RWPE2 (cell line): ENCODE data around the gene NINJ2.

Experiments used
- ATAC-seq: fragments of 200-7000 bp; cut with Tn5 transposase; 3 replicates; pipeline ENCODE4 v1.9.1; 2021; ENCODE audit warnings: low read depth
- DNase-seq: peaks from one replicate; pipeline ENCODE4 v3.0.0-alpha.2; 2020; ENCODE audit warnings: low spot score
- H3K27ac ChIP-seq: fragments of 450-650 bp; 2 replicates; pipeline ENCODE4 v1.5.1; 2017; ENCODE audit warnings: mild to moderate bottlenecking; ENCODE audit not compliant: poor library complexity, severe bottlenecking
- H3K27me3 ChIP-seq: fragments of 250-450 bp; sonication (Bioruptor Pico); 2 replicates; pipeline ENCODE4 v1.5.1; 2021; ENCODE audit warnings: mild to moderate bottlenecking, moderate library complexity; ENCODE audit not compliant: insufficient read depth, poor library complexity, severe bottlenecking
- H3K36me3 ChIP-seq: fragments of 250-450 bp; sonication (Bioruptor Pico); 2 replicates; pipeline ENCODE4 v1.5.1; 2020; ENCODE audit warnings: low read depth, mild to moderate bottlenecking, moderate library complexity
- H3K4me1 ChIP-seq: fragments of 250-450 bp; sonication (Bioruptor Pico); 2 replicates; pipeline ENCODE4 v1.5.1; 2021; ENCODE audit warnings: mild to moderate bottlenecking, moderate library complexity; ENCODE audit not compliant: insufficient read depth, poor library complexity, severe bottlenecking
- H3K4me3 ChIP-seq: fragments of 250-450 bp; sonication (Bioruptor Pico); 2 replicates; pipeline ENCODE4 v1.5.1; 2021; ENCODE audit warnings: mild to moderate bottlenecking, moderate library complexity; ENCODE audit not compliant: severe bottlenecking
- H3K9me3 ChIP-seq: fragments of 250-450 bp; sonication (Bioruptor Pico); 2 replicates; pipeline ENCODE4 v1.5.1; 2021; ENCODE audit warnings: mild to moderate bottlenecking, moderate library complexity; ENCODE audit not compliant: severe bottlenecking
- TF ChIP-seq, protein P1 (sequence below): fragments of 450-650 bp; IDR thresholded peaks from one replicate; pipeline ENCODE4 v1.5.1; 2017; ENCODE audit warnings: mild to moderate bottlenecking, moderate library complexity; ENCODE audit not compliant: poor library complexity, severe bottlenecking

Gene NINJ2

DNA sequence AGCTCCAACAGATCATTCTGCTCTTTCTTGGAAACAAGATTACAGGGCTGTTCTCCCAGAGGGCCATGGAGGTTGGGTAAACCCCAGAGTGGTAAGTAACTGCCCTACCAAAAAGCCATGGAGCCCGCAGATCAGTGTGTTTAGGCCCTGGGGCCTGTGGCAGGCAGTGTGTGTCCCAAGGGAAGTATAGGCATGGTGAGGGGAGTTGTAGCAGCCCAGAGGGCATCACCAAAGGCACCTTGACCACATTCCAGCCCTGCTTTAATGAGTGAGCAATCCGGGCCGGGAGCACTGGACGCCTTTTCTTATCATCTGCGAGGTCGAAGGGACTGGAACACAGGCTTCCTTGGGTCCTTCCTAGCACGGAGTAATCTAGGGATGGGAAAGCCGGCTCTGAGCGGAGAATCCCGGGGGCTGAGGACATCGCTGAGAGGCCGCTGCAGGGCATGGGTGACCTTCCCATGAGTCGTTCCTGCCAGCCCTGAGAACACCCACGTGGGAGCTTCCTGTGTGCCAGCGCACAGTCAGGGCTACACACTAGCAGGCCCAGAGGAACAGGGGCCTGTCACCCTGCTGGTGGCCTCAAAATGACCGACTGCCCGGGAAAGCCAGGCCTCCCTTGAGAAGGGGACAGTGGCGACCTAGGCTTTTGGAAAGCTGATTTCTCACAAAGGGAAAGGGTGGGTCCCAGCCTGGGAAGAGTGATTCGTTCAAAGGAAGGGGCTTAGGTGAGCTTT is 91.3 kb downstream of the NINJ2 start:
- Histone ChIP-seq H3K4me1 (peaks cover 19% of the 10 kb centered on the region), H3K27ac (peak overlapping the region; percentile 93), H3K36me3 (no peaks in the 10 kb centered on the region), H3K4me3 (no peak overlapping the region), H3K27me3 (no peaks in the 10 kb centered on the region), H3K9me3 (no peaks in the 10 kb centered on the region)
- TF ChIP-seq, protein P1, sequence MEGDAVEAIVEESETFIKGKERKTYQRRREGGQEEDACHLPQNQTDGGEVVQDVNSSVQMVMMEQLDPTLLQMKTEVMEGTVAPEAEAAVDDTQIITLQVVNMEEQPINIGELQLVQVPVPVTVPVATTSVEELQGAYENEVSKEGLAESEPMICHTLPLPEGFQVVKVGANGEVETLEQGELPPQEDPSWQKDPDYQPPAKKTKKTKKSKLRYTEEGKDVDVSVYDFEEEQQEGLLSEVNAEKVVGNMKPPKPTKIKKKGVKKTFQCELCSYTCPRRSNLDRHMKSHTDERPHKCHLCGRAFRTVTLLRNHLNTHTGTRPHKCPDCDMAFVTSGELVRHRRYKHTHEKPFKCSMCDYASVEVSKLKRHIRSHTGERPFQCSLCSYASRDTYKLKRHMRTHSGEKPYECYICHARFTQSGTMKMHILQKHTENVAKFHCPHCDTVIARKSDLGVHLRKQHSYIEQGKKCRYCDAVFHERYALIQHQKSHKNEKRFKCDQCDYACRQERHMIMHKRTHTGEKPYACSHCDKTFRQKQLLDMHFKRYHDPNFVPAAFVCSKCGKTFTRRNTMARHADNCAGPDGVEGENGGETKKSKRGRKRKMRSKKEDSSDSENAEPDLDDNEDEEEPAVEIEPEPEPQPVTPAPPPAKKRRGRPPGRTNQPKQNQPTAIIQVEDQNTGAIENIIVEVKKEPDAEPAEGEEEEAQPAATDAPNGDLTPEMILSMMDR: no peak
- ATAC-seq (no peak), DNase-seq (peak; percentile 48)

DNA sequence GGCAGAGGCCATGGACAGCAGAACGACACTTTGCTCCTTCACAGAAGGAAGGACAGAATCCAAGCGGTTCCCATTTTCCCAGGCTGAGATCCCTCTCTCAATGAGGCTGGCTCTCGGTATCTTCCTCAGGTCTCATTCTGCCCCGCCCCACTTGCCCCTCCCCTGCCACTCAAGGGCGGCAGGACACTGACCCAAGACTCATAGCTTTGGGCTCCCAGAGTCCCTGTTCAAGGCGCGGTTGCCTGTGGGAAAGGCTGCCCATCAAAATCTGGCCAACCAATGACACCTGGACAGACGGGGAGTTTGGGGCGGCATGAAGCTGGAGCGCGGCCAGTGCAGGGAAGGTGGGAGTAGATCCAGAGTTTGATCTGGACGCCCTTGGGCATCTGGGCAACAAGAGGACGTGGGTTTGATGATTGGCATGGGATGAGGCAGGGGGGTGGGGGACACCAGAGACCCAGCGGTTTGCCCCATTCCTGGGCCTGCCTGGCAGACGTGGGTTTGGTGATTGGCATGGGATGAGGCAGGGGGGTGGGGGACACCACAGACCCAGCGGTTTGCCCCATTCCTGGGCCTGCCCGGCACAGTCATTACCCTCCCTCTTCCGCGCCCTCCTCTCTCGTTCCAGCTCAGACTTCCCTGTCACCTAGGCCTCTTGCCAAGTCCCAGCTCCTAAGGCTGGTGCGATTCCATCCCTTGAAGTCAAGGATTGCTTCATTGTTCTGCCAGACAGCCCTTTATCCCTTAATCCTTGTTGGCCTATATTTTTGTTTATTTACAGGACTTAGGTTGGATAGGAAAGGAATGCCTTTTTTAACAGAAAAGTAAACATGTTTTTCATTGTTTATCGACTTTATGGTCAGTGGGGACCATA is 92.1 kb downstream of the NINJ2 start:
- peak; percentile 86 for DNase-seq
- TF ChIP-seq, protein P1: no peak
- ATAC-seq: peak; percentile 53
- H3K4me3 ChIP-seq: peak overlapping the region; percentile 41
- no peaks in the 10 kb centered on the region for H3K27me3 ChIP-seq
- H3K36me3 ChIP-seq: no peaks in the 10 kb centered on the region
- peak overlapping the region; percentile 93 for H3K27ac ChIP-seq
- H3K4me1 ChIP-seq: peaks cover 15% of the 10 kb centered on the region
- H3K9me3 ChIP-seq: no peaks in the 10 kb centered on the region

DNA sequence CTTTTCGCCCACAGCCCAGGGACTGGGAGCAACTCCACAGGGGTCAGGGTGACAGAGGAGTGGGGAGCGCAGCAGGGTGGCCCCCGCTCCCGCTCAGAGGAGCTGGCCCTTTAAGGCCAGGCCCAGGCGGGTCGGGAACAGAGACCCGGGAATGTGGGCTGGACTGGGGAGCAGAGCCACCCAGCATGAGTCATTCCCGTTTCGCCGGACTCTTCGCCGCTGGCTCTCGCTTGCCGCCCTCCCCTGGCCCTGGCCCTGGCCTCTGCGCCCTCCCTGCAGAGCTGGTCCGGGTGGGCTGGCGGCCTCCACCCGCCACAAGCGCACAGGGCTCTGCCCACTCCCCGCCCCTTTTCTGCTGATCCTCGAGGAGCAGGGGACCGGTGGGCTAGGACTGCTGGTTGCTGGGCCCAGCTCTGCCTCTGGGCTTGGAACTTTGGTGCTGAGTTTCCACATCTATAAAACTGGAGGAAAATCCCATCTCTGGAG is 92.8 kb downstream of the NINJ2 start:
- Histone ChIP-seq H3K4me3 (peak overlapping the region; percentile 41), H3K27ac (peak overlapping the region; percentile 93), H3K4me1 (peaks cover 8% of the 10 kb centered on the region), H3K27me3 (no peaks in the 10 kb centered on the region), H3K9me3 (no peaks in the 10 kb centered on the region), H3K36me3 (no peaks in the 10 kb centered on the region)
- TF ChIP-seq, protein P1: no peak
- peak; percentile 90 for DNase-seq
- ATAC-seq: peak; percentile 76

DNA sequence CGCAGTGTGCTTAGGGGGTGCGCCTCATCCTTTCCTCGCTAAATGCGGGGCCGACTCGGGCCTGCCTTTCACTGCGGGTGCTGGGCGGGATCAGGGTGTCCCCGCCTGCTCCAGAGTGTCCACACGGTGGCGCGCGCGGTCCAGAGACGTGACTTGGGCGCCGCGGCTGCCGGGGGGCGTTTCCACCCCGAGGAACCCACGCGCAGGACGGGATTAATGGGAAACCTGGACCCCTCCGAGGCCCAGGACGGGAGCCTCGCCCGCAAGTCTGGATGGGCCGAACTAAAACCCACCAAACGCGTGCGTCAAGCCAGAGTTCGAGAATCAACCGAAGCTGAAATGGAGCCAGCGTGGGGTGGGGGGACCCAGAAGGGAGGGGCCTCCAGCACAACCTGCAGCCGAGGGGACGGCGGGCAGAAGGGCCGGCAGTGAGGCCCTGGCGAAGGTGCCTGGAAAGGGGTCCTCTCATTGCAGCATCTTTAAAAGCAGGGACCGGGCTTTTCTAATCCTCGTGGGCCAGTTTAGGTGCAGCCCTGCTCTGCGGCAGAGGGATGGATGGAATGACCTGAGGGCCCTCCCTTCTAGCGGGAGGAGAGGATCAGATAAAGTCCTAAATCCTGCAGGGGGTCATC is 93.3 kb downstream of the NINJ2 start:
- Histone ChIP-seq H3K27me3 (no peaks in the 10 kb centered on the region), H3K36me3 (no peaks in the 10 kb centered on the region), H3K27ac (peak overlapping the region; percentile 93), H3K4me1 (peaks cover 5% of the 10 kb centered on the region), H3K4me3 (peak overlapping the region; percentile 41), H3K9me3 (no peaks in the 10 kb centered on the region)
- TF ChIP-seq, protein P1: peak; percentile 88
- DNase-seq: peak; percentile 86
- ATAC-seq: peak; percentile 59
